HepG2 (cell line): ENCODE measurements around the gene BTG3. TPM values are rescaled to one million over a fixed set of nuclear protein-coding genes. Genes with fewer than 3 reads are reported as not detected.

Source experiments
- ATM ChIP-seq: fragments of 450-650 bp; IDR thresholded peaks from 2 replicates; pipeline ENCODE4 v1.7.1; 2017; ENCODE audit warnings: mild to moderate bottlenecking, borderline replicate concordance
- BCL3 ChIP-seq: sonication (generic); formaldehyde crosslinking; IDR thresholded peaks from 2 replicates; pipeline ENCODE4 v1.5.1; 2020; ENCODE audit warnings: mild to moderate bottlenecking, missing genetic modification reagents, moderate library complexity
- GFI1 ChIP-seq: sonication (generic); formaldehyde crosslinking; IDR thresholded peaks from 2 replicates; pipeline ENCODE4 v1.5.0; 2020; ENCODE audit warnings: missing genetic modification reagents, mild to moderate bottlenecking, borderline replicate concordance
- HHEX ChIP-seq: IDR thresholded peaks from 2 replicates; pipeline ENCODE4 v1.6.1; 2016; ENCODE audit warnings: control low read depth
- HIVEP1 ChIP-seq: sonication (generic); formaldehyde crosslinking; IDR thresholded peaks from 2 replicates; pipeline ENCODE4 v1.4.0; 2020; ENCODE audit warnings: mild to moderate bottlenecking, missing genetic modification reagents
- NFYC ChIP-seq: IDR thresholded peaks from 2 replicates; pipeline ENCODE4 v1.6.1; 2016; ENCODE audit warnings: missing genetic modification reagents, missing compliant biosample characterization
- REL ChIP-seq: sonication (generic); formaldehyde crosslinking; conservative IDR thresholded peaks from 2 replicates; pipeline ENCODE4 v1.8.0; 2022; ENCODE audit warnings: mild to moderate bottlenecking, missing genetic modification reagents, moderate library complexity
- STAG1 ChIP-seq: sonication (generic); formaldehyde crosslinking; IDR thresholded peaks from 2 replicates; pipeline ENCODE4 v1.4.0; 2020; ENCODE audit warnings: missing genetic modification reagents
- TBP ChIP-seq: sonication (generic); formaldehyde crosslinking; IDR thresholded peaks from 2 replicates; pipeline ENCODE4 v1.5.0; 2020; ENCODE audit warnings: missing genetic modification reagents
- TFAP4 ChIP-seq: sonication (generic); IDR thresholded peaks from 2 replicates; pipeline ENCODE4 v1.6.1; 2016; ENCODE audit warnings: low read depth, borderline replicate concordance
- ZKSCAN1 ChIP-seq: fragments of 150-350 bp; IDR thresholded peaks from 2 replicates; pipeline ENCODE4 v1.6.1; 2014; ENCODE audit warnings: low read length
- ZNF12 ChIP-seq: sonication (generic); formaldehyde crosslinking; IDR thresholded peaks from 2 replicates; pipeline ENCODE4 v1.5.0; 2020; ENCODE audit warnings: missing genetic modification reagents
- ZNF253 ChIP-seq: sonication (generic); formaldehyde crosslinking; IDR thresholded peaks from 2 replicates; pipeline ENCODE4 v1.8.0; 2022; ENCODE audit warnings: mild to moderate bottlenecking, missing genetic modification reagents, borderline replicate concordance
- ZNF512B ChIP-seq: sonication (generic); formaldehyde crosslinking; IDR thresholded peaks from 2 replicates; pipeline ENCODE4 v1.5.1; 2020; ENCODE audit warnings: missing genetic modification reagents, mild to moderate bottlenecking, borderline replicate concordance
- ZNF543 ChIP-seq: sonication (generic); formaldehyde crosslinking; IDR thresholded peaks from 2 replicates; pipeline ENCODE4 v1.4.0; 2020; ENCODE audit warnings: mild to moderate bottlenecking, missing genetic modification reagents
- ZNF574 ChIP-seq: sonication (generic); formaldehyde crosslinking; IDR thresholded peaks from 2 replicates; pipeline ENCODE4 v1.4.0; 2020; ENCODE audit warnings: missing genetic modification reagents
- ZSCAN21 ChIP-seq: sonication (generic); formaldehyde crosslinking; IDR thresholded peaks from 2 replicates; pipeline ENCODE4 v1.8.0; 2022; ENCODE audit warnings: mild to moderate bottlenecking, missing genetic modification reagents, moderate library complexity, borderline replicate concordance
- polyA plus RNA-seq, 8 experiments: library from polyadenylated mRNA; depleted of rRNA in 3 of 8; stranded (reverse) in 7 of 8; unstranded in 1 of 8; fragments of >200 nt; fragmentation: Illumina TruSeq in 4 of 8; extraction: Trizol in 4 of 8; gene quantifications; 2 replicates each; pipeline versions ENCODE4 v1.2.1 to v1.2.3, GENCODE V29; 2011 to 2016; ENCODE audit warnings: low read depth in 4 of 8, missing spikeins in 1 of 8, mixed read lengths in 1 of 8; ENCODE audit not compliant: insufficient read depth in 1 of 8
- total RNA-seq, 5 experiments: library from RNA; depleted of rRNA; stranded (reverse); fragments of >200 nt; fragmentation: Illumina TruSeq; extraction: Trizol; gene quantifications; 2 replicates each; pipeline ENCODE4 v1.2.3, GENCODE V29; 2016; ENCODE audit warnings: low read depth in 1 of 5
- TF ChIP-seq, protein P1 (sequence below): sonication (generic); formaldehyde crosslinking; IDR thresholded peaks from 2 replicates; pipeline ENCODE4 v1.5.0; 2020; ENCODE audit warnings: mild to moderate bottlenecking, missing genetic modification reagents

The BTG3 gene
- total and polyA plus RNA-seq, 2 of the 13 experiments (the other 11 are each of a cell fraction or from before 2014, with no cell fraction given): 13.9 to 27.4 TPM

DNA sequence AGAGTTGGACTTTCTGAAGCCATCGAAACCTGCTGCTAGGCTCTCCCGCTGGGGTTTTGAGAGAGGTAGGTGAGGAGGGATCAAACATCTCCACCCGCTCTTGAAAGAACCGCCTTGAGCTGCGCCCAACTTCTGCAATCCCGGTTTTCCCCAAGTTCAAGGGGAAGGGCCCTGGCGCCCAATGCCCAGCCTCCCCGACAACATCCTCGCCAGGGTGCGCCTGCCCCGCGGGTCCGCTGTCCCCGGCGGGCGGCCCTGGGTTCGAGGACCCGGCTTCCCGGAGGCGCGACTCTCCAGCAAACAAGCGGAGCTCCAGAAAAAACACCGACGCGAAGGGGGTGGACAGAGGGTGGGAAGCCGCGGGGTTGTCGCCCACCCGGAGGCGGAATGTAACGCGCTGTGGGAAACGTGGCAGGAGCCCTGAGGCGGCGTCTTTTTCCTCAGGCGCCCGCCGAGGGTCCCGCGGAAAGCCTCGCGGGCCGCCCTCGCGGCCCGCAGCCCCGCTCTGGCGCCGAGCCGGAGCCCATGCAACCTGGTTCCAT is 607 bp downstream of the BTG3 start (continued):
- TF ChIP-seq, protein P1, sequence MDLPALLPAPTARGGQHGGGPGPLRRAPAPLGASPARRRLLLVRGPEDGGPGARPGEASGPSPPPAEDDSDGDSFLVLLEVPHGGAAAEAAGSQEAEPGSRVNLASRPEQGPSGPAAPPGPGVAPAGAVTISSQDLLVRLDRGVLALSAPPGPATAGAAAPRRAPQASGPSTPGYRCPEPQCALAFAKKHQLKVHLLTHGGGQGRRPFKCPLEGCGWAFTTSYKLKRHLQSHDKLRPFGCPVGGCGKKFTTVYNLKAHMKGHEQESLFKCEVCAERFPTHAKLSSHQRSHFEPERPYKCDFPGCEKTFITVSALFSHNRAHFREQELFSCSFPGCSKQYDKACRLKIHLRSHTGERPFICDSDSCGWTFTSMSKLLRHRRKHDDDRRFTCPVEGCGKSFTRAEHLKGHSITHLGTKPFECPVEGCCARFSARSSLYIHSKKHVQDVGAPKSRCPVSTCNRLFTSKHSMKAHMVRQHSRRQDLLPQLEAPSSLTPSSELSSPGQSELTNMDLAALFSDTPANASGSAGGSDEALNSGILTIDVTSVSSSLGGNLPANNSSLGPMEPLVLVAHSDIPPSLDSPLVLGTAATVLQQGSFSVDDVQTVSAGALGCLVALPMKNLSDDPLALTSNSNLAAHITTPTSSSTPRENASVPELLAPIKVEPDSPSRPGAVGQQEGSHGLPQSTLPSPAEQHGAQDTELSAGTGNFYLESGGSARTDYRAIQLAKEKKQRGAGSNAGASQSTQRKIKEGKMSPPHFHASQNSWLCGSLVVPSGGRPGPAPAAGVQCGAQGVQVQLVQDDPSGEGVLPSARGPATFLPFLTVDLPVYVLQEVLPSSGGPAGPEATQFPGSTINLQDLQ (CRISPR knock-in tag): no peak
- no peak for TF ChIP-seq BCL3 (CRISPR knock-in tag)
- no peak for TF ChIP-seq ZNF12 (CRISPR knock-in tag)
- no peak for TF ChIP-seq ZKSCAN1
- TF ChIP-seq ZNF253: no peak
- TF ChIP-seq HHEX (CRISPR knock-in tag): no peak
- no peak for TF ChIP-seq TBP (CRISPR knock-in tag)
- TF ChIP-seq ATM: no peak
- TF ChIP-seq ZNF574 (CRISPR knock-in tag): no peak
- TF ChIP-seq REL (CRISPR knock-in tag): 0 out of 2 replicates have a peak, but pooled peaks have one; percentile 68
- no peak for TF ChIP-seq GFI1 (CRISPR knock-in tag)
- no peak for TF ChIP-seq HIVEP1 (CRISPR knock-in tag)
- no peak for TF ChIP-seq STAG1 (CRISPR knock-in tag)
- peak; percentile 9; the same call in 1 of the 2 replicates for TF ChIP-seq ZNF543 (CRISPR knock-in tag)
- TF ChIP-seq TFAP4: no peak
- no peak for TF ChIP-seq NFYC (CRISPR knock-in tag)
- TF ChIP-seq ZSCAN21 (CRISPR knock-in tag): peak; percentile 2; the same call in 1 of the 2 replicates
- TF ChIP-seq ZNF512B (CRISPR knock-in tag): no peak
